ENCODE data around the gene FARSB. TPM values are rescaled to one million over a fixed set of nuclear protein-coding genes. Genes with fewer than 3 reads are reported as not detected.
A peak's percentile ranks its signal among the peaks of the same experiment; 100 is the strongest.
"Not testable (repeated sequence)": the region's sequence is repeated elsewhere in the genome, so short reads cannot be mapped to it uniquely, and the experiment has no call there.

The FARSB gene
- total RNA-seq, 1 donor from 2014 or later, result 13.6 TPM

GRCh38 chr2:222604749-222605515 lies 51.0 kb downstream of the FARSB start:
- DNase-seq, result no peak

GRCh38 chr2:222603501-222603900 lies 52.4 kb downstream of the FARSB start:
- DNase-seq, result no peak

GRCh38 chr2:222598611-222599010 lies 57.3 kb downstream of the FARSB start:
- DNase-seq, result no peak

GRCh38 chr2:222595581-222595980 lies 60.3 kb downstream of the FARSB start:
- DNase-seq, result no peak

GRCh38 chr2:222594679-222595078 lies 61.2 kb downstream of the FARSB start:
- DNase-seq, result no peak

GRCh38 chr2:222592176-222592575 lies 63.7 kb downstream of the FARSB start:
- no peak for DNase-seq

GRCh38 chr2:222591661-222592060 lies 64.2 kb downstream of the FARSB start:
- DNase-seq, result no peak

- DNase-seq, result not testable (repeated sequence)
Measured at GRCh38 chr2:222584589-222584988, 71.3 kb downstream of the FARSB start.

- DNase-seq, result no peak
Measured at GRCh38 chr2:222582928-222583327, 73.0 kb downstream of the FARSB start.

- DNase-seq, result no peak
Measured at GRCh38 chr2:222577341-222577740, 78.6 kb downstream of the FARSB start.

- DNase-seq, result no peak
Measured at GRCh38 chr2:222576171-222577081, 79.5 kb downstream of the FARSB start.

GRCh38 chr2:222575618-222576017 lies 80.3 kb downstream of the FARSB start:
- no peak for DNase-seq

- no peak for DNase-seq
Measured at GRCh38 chr2:222572751-222573174, 83.1 kb downstream of the FARSB start.

- DNase-seq, result peak; percentile 34
Measured at GRCh38 chr2:222572264-222572721, 83.6 kb downstream of the FARSB start.

GRCh38 chr2:222569826-222570225 lies 86.1 kb downstream of the FARSB start:
- DNase-seq, result no peak

GRCh38 chr2:222568865-222569264 lies 87.0 kb downstream of the FARSB start:
- peak; percentile 74 for DNase-seq

- DNase-seq, result peak; percentile 34
Measured at GRCh38 chr2:222566229-222566628, 89.7 kb downstream of the FARSB start.

- DNase-seq, result peak; percentile 44
Measured at GRCh38 chr2:222563936-222564335, 92.0 kb downstream of the FARSB start.

GRCh38 chr2:222563106-222563718 lies 92.7 kb downstream of the FARSB start:
- DNase-seq, result no peak

GRCh38 chr2:222561817-222562645 lies 93.9 kb downstream of the FARSB start:
- peak; percentile 85 for DNase-seq

GRCh38 chr2:222561151-222561550 lies 94.7 kb downstream of the FARSB start:
- no peak for DNase-seq

- no peak for DNase-seq
Measured at GRCh38 chr2:222554517-222554916, 101.4 kb downstream of the FARSB start.
